IMR-90 (cell line): Measurements from ENCODE around the gene CCDC33. TPM values are rescaled to one million over a fixed set of nuclear protein-coding genes. Genes with fewer than 3 reads are reported as not detected.

Experiments
- ATAC-seq: fragments of 200-7000 bp; cut with Tn5 transposase; 2 replicates; pipeline ENCODE4 v1.9.1; 2020; ENCODE audit warnings: low read depth, mild to moderate bottlenecking, moderate library complexity
- BruUV-seq: library from RNA; stranded (reverse); fragments of 400-500 nt; replicated peaks from 2 replicates; lab custom pipeline; 2021; lab: Mats Ljungman, UMichigan
- CTCF ChIA-PET: fragments of 300-600 bp; formaldehyde crosslinking; extraction: SDS; loops from one replicate; lab custom pipeline; 2021; ENCODE audit warnings: antibody characterized with exemption; lab: Yijun Ruan, JAX
- POLR2A ChIA-PET: fragments of 300-600 bp; sonication (Branson Sonifier 250); formaldehyde crosslinking; loops from one replicate; lab custom pipeline; 2022; ENCODE audit warnings: antibody characterized with exemption; ENCODE audit not compliant: unreplicated experiment; lab: Charles Lee
- DNase-seq: peaks from one replicate; pipeline ENCODE4 v3.0.0; 2013
- H2AFZ ChIP-seq: replicated peaks from 2 replicates; pipeline ENCODE3; 2013; ENCODE audit warnings: low read length, mild to moderate bottlenecking; ENCODE audit not compliant: poor library complexity
- H2AK5ac ChIP-seq: 2 replicates; pipeline ENCODE4 v1.6.1; 2013; ENCODE audit warnings: low read depth, low read length, inconsistent platforms
- H2AK9ac ChIP-seq: replicated peaks from 2 replicates; pipeline ENCODE3; 2013; ENCODE audit warnings: mild to moderate bottlenecking, low read depth, low read length, moderate library complexity; ENCODE audit not compliant: poor library complexity
- H2BK120ac ChIP-seq: 2 replicates; pipeline ENCODE4 v1.6.1; 2013; ENCODE audit warnings: low read depth, low read length, inconsistent platforms
- H2BK15ac ChIP-seq: 3 replicates; pipeline ENCODE4 v1.6.1; 2013; ENCODE audit warnings: low read depth, low read length, inconsistent platforms
- H2BK20ac ChIP-seq: 2 replicates; pipeline ENCODE4 v1.6.1; 2013; ENCODE audit warnings: low read depth, mild to moderate bottlenecking, inconsistent platforms, low read length, moderate library complexity
- H2BK5ac ChIP-seq: 2 replicates; pipeline ENCODE4 v1.6.1; 2013; ENCODE audit warnings: mild to moderate bottlenecking, low read depth, low read length, inconsistent platforms; ENCODE audit not compliant: poor library complexity, severe bottlenecking
- H3K14ac ChIP-seq: replicated peaks from 2 replicates; pipeline ENCODE4 v1.6.1; 2013; ENCODE audit warnings: low read depth, low read length, inconsistent platforms
- H3K18ac ChIP-seq: 2 replicates; pipeline ENCODE4 v1.6.1; 2013; ENCODE audit warnings: low read depth, low read length, control low read depth
- H3K23ac ChIP-seq: 2 replicates; pipeline ENCODE4 v1.6.1; 2013; ENCODE audit warnings: low read depth, low read length, inconsistent platforms
- H3K27ac ChIP-seq: 2 replicates; pipeline ENCODE4 v1.5.1; 2013; ENCODE audit warnings: mild to moderate bottlenecking, control low read depth, low read length; ENCODE audit not compliant: insufficient read depth
- H3K27me3 ChIP-seq: 2 replicates; pipeline ENCODE4 v1.6.1; 2013; ENCODE audit warnings: low read length; ENCODE audit not compliant: control insufficient read depth, insufficient read depth
- H3K36me3 ChIP-seq: 2 replicates; pipeline ENCODE4 v1.6.1; 2013; ENCODE audit warnings: low read length, mixed read lengths; ENCODE audit not compliant: control insufficient read depth, insufficient read depth
- H3K4ac ChIP-seq: 2 replicates; pipeline ENCODE4 v1.6.1; 2013; ENCODE audit warnings: low read depth, low read length, inconsistent platforms
- H3K4me1 ChIP-seq: 2 replicates; pipeline ENCODE4 v1.6.1; 2013; ENCODE audit warnings: low read length, mixed read lengths; ENCODE audit not compliant: control insufficient read depth, insufficient read depth
- H3K4me2 ChIP-seq: 2 replicates; pipeline ENCODE4 v1.6.1; 2013; ENCODE audit warnings: low read depth, mild to moderate bottlenecking, control low read depth, low read length, moderate library complexity
- H3K4me3 ChIP-seq: 2 replicates; pipeline ENCODE4 v1.5.1; 2013; ENCODE audit warnings: low read depth, mild to moderate bottlenecking, control low read depth, low read length, moderate library complexity; ENCODE audit not compliant: insufficient read depth
- H3K56ac ChIP-seq: 2 replicates; pipeline ENCODE4 v1.6.1; 2013; ENCODE audit warnings: low read length, inconsistent platforms; ENCODE audit not compliant: insufficient read depth; ENCODE audit errors: extremely low read depth
- H3K79me1 ChIP-seq, 2 experiments: 2 replicates each; pipeline ENCODE4 v1.6.1; 2013; ENCODE audit warnings: low read length in 2 of 2, inconsistent platforms in 1 of 2, low read depth in 1 of 2
- H3K9ac ChIP-seq: 2 replicates; pipeline ENCODE4 v1.6.1; 2013; ENCODE audit warnings: low read depth, low read length, control low read depth
- H3K9me1 ChIP-seq: 2 replicates; pipeline ENCODE4 v1.6.1; 2013; ENCODE audit warnings: low read length, inconsistent platforms; ENCODE audit not compliant: insufficient read depth
- H3K9me3 ChIP-seq: 2 replicates; pipeline ENCODE4 v1.6.1; 2013; ENCODE audit warnings: low read length; ENCODE audit not compliant: control insufficient read depth, insufficient read depth
- H4K20me1 ChIP-seq: 2 replicates; pipeline ENCODE4 v1.6.1; 2013; ENCODE audit warnings: low read length, inconsistent platforms; ENCODE audit not compliant: insufficient read depth
- H4K5ac ChIP-seq: 2 replicates; pipeline ENCODE4 v1.6.1; 2013; ENCODE audit warnings: mild to moderate bottlenecking, low read depth, low read length, control low read depth
- H4K8ac ChIP-seq, 2 experiments: 2 replicates each; pipeline ENCODE4 v1.6.1; 2013; ENCODE audit warnings: low read depth in 2 of 2, low read length in 2 of 2, control low read depth in 1 of 2, inconsistent platforms in 1 of 2
- H4K91ac ChIP-seq: 2 replicates; pipeline ENCODE4 v1.6.1; 2013; ENCODE audit warnings: low read depth, low read length, inconsistent platforms; ENCODE audit not compliant: insufficient read depth
- NFE2L2 ChIP-seq: fragments of 150-350 bp; IDR thresholded peaks from 2 replicates; pipeline ENCODE4 v1.6.1; 2016; ENCODE audit warnings: low read depth, mild to moderate bottlenecking, low read length
- WGBS, 2 experiments: methylation state at CpG; one replicate each; pipeline versions ENCODE4 v1.1.5 to v1.1.7; 2013; ENCODE audit warnings: missing lambda C conversion rate in 2 of 2; ENCODE audit not compliant: insufficient read length in 1 of 2; ENCODE audit errors: extremely low coverage in 2 of 2; 5-methylcytosine and 5-hydroxymethylcytosine counted together
- dilution Hi-C: fragments of 300-500 bp; cut with HindIII; formaldehyde crosslinking; loops from one replicate; pipeline ENCODE4 v1.14.3; 2018; ENCODE audit warnings: low sequenced_read_pairs; ENCODE audit not compliant: unreplicated experiment
- in situ Hi-C: fragments of 300-500 bp; cut with MboI; formaldehyde crosslinking; loops from 3 replicates; pipeline ENCODE4 v1.14.3; 2019; ENCODE audit warnings: low sequenced_read_pairs, inconsistent platforms, mixed read lengths
- intact Hi-C: fragments of 100-400 bp; cut with micrococcal nuclease; formaldehyde crosslinking; loops from 2 replicates; pipeline ENCODE4 v1.10.0; 2022
- polyA plus RNA-seq, 3 experiments: library from polyadenylated mRNA; depleted of rRNA; stranded (reverse); fragments of >200 nt; gene quantifications; 2 replicates each; pipeline ENCODE4 v1.2.3, GENCODE V29; 2012; ENCODE audit warnings: low replicate concordance in 1 of 3
- total RNA-seq: library from RNA; depleted of rRNA; stranded (reverse); fragments of >200 nt; gene quantifications from 2 replicates; pipeline ENCODE4 v1.2.3, GENCODE V29; 2012

The CCDC33 gene
- total and polyA plus RNA-seq, 2 of the 4 experiments (the other 2 are of a cell fraction) = not detected

DNA sequence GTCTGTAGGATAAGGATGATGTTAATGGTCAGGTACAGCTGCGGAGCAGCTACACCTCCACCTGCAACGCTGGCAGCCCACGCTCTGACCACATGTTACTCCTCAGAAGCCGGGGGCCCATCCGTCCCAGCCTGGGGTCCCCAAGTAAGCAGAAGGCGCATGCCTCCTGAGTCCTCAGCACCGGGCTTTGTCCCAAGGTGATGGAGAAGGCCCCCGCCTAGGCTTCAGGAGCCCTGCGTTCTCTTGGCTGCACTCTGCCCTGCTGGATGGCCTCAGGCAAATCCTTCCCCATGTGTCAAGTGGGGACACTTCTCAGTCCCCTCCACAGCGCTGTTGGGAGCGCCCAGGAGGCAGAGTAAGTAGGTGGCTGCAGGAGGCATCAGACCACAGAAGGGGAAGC lies 47.9 kb upstream of the CCDC33 start:
- no peak overlapping the region for H2AFZ ChIP-seq
- BruUV-seq = no TSS peak
- H3K23ac ChIP-seq = no peak overlapping the region
- H3K27me3 ChIP-seq = peaks cover 19% of the 10 kb centered on the region
- no peak for TF ChIP-seq NFE2L2
- H3K18ac ChIP-seq = no peak overlapping the region
- no peaks in the 10 kb centered on the region for H3K79me1 ChIP-seq
- H2AK9ac ChIP-seq = no peak overlapping the region
- H3K36me3 ChIP-seq = no peaks in the 10 kb centered on the region
- ATAC-seq (no peak), DNase-seq (no peak)
- no peaks in the 10 kb centered on the region for H3K9me3 ChIP-seq
- no peak overlapping the region for H3K27ac ChIP-seq
- H4K5ac ChIP-seq = no peak overlapping the region
- no peak overlapping the region for H3K4ac ChIP-seq
- no peak overlapping the region for H3K4me3 ChIP-seq
- H2BK120ac ChIP-seq = no peak overlapping the region
- no peak overlapping the region for H4K91ac ChIP-seq
- H3K9me1 ChIP-seq = 0 out of 2 replicates have a peak, but pooled peaks cover 5% of the 10 kb centered on the region
- no peaks in the 10 kb centered on the region for H3K4me1 ChIP-seq
- 90% methylated on average over 4 of the region's 11 CpGs; no CpG with 5 or more reads in 1 of the 2 experiments for WGBS, 2 experiments
- in situ Hi-C loops = no loop called here
- dilution Hi-C loops = no loop called here
- POLR2A ChIA-PET = no interaction called here
- intact Hi-C loops = no loop called here
- no peak overlapping the region for H4K8ac ChIP-seq
- no peak overlapping the region for H2BK20ac ChIP-seq
- no peak overlapping the region for H2AK5ac ChIP-seq
- no peaks in the 10 kb centered on the region for H4K20me1 ChIP-seq
- H3K9ac ChIP-seq = no peak overlapping the region
- no peak overlapping the region for H2BK5ac ChIP-seq
- no peak overlapping the region for H3K56ac ChIP-seq
- H3K4me2 ChIP-seq = no peak overlapping the region
- CTCF ChIA-PET = no interaction called here
- no peak overlapping the region for H2BK15ac ChIP-seq
- no peak overlapping the region for H3K14ac ChIP-seq
